Kidney (tissue), 14 donors: Measurements from ENCODE around the gene FZD7. TPM values are rescaled to one million over a fixed set of nuclear protein-coding genes. Genes with fewer than 3 reads are reported as not detected.

Source experiments
- DNase-seq, 5 donors: peaks; one replicate each; pipeline ENCODE4 v3.0.0-alpha.2; 2013 to 2020
- FAIRE-seq: peaks from 2 replicates; lab custom pipeline; 2012; peaks lifted over from hg19 to GRCh38; lab: Jason Lieb, UNC
- H3K27ac ChIP-seq, 2 donors: one replicate each; pipeline ENCODE4 v1.7.0; 2013; ENCODE audit warnings: low read depth in 2 of 2, low read length in 2 of 2, inconsistent platforms in 1 of 2
- H3K27me3 ChIP-seq: one replicate; pipeline ENCODE4 v1.7.1; 2013; ENCODE audit warnings: low read length, inconsistent platforms; ENCODE audit not compliant: control insufficient read depth, insufficient read depth
- H3K36me3 ChIP-seq, 3 donors: one replicate each; pipeline versions ENCODE4 v1.7.0 to v1.7.1; 2013; ENCODE audit warnings: low read length in 3 of 3, control low read depth in 1 of 3, inconsistent platforms in 1 of 3; ENCODE audit not compliant: insufficient read depth in 3 of 3, control insufficient read depth in 2 of 3
- H3K4me1 ChIP-seq, 3 donors: one replicate each; pipeline versions ENCODE4 v1.7.0 to v1.7.1; 2013; ENCODE audit warnings: low read length in 3 of 3, inconsistent platforms in 1 of 3, low read depth in 1 of 3; ENCODE audit not compliant: control insufficient read depth in 2 of 3, insufficient read depth in 2 of 3
- H3K4me3 ChIP-seq, 3 donors: one replicate each; pipeline versions ENCODE4 v1.7.0 to v1.8.1; 2013; ENCODE audit warnings: low read length in 3 of 3, control low read depth in 1 of 3, inconsistent platforms in 1 of 3
- H3K9ac ChIP-seq, 3 donors: one replicate each; pipeline versions ENCODE4 v1.7.0 to v1.7.1; 2013; ENCODE audit warnings: low read length in 3 of 3, control low read depth in 1 of 3, inconsistent platforms in 1 of 3
- H3K9me3 ChIP-seq, 3 donors: one replicate each; pipeline versions ENCODE4 v1.7.0 to v1.7.1; 2013; ENCODE audit warnings: low read length in 3 of 3, control low read depth in 1 of 3, inconsistent platforms in 1 of 3; ENCODE audit not compliant: control insufficient read depth in 2 of 3, insufficient read depth in 1 of 3
- CTCF ChIP-seq: IDR thresholded peaks from 3 replicates; pipeline ENCODE4 v1.5.1; 2012; ENCODE audit warnings: mild to moderate bottlenecking, moderate library complexity, borderline replicate concordance; ENCODE audit not compliant: insufficient read depth; ENCODE audit errors: extremely low read depth
- intact Hi-C: fragments of 100-400 bp; cut with DNase I; formaldehyde crosslinking; loops from one replicate; pipeline ENCODE4 v1.11.1; 2022
- polyA plus RNA-seq: library from polyadenylated mRNA; stranded (reverse); fragments of 350-450 nt; fragmentation: Illumina TruSeq; extraction: RNeasy Lipid Tissue Mini Kit (QIAGEN cat#74804); gene quantifications from one replicate; pipeline ENCODE4 v1.2.3, GENCODE V29; 2014; ENCODE audit warnings: low read depth, low replicate concordance; ENCODE audit not compliant: insufficient read depth
- total RNA-seq: library from RNA; stranded (reverse); fragmentation: NEBNext Ultra II Directional; extraction: Animal tissue kit (Norgen Biotek cat#: 25700); gene quantifications from one replicate; pipeline ENCODE4 v1.2.1, GENCODE V29; 2021
- donor health status: control.
- donor health status: control.
- donor health status: control.
- donor health status: control.
- donor health status: control.
- donor health status: DM: yes; HTN: yes; CAD: no.
- donor health status: Normal renal cell carcinoma (clear cell type).

Gene FZD7
- total and polyA plus RNA-seq, 2 donors from 2014 or later = 5.6 to 14.0 TPM

- DNase-seq (peak; percentile 41 to 79 (median 56)), FAIRE-seq (no peak)
- TF ChIP-seq CTCF = no peak
- intact Hi-C loops = no loop called here
- Histone ChIP-seq H3K4me1 (peaks cover 0 to 8% (median 0%) of the 10 kb centered on the region in 3 donors), H3K36me3 (no peaks in the 10 kb centered on the region), H3K9ac (peak overlapping the region in 1 of 3 donors; percentile 76), H3K27ac (peak overlapping the region in 1 of 2 donors; percentile 34), H3K4me3 (peak overlapping the region; percentile 48 to 80 (median 60)), H3K9me3 (no peaks in the 10 kb centered on the region), H3K27me3 (no peaks in the 10 kb centered on the region)
Observed at GRCh38 chr2:202034249-202035088, 814 bp downstream of the FZD7 start.

- no peaks in the 10 kb centered on the region for H3K27me3 ChIP-seq
Observed at GRCh38 chr2:202035089-202035940, 1.7 kb downstream of the FZD7 start.

GRCh38 chr2:202035941-202036372 is 2.3 kb downstream of the FZD7 start:
- peak overlapping the region in 1 of 3 donors; percentile 59 for H3K9ac ChIP-seq
- peak overlapping the region in 2 of 3 donors; percentile 60 to 76 for H3K4me3 ChIP-seq
- no peaks in the 10 kb centered on the region for H3K9me3 ChIP-seq
- H3K27ac ChIP-seq = no peak overlapping the region
- FAIRE-seq (no peak), DNase-seq (peak in 2 of 5 donors; percentile 69 to 77)
- intact Hi-C loops = no loop called here
- TF ChIP-seq CTCF = no peak
- H3K4me1 ChIP-seq = peaks cover 0 to 8% (median 0%) of the 10 kb centered on the region in 3 donors
- no peaks in the 10 kb centered on the region for H3K36me3 ChIP-seq
- no peaks in the 10 kb centered on the region for H3K27me3 ChIP-seq

More at GRCh38 chr2:202035089-202035940, 1.7 kb downstream of the FZD7 start:
- H3K9me3 ChIP-seq = no peaks in the 10 kb centered on the region
- peak overlapping the region; percentile 48 to 80 (median 60) for H3K4me3 ChIP-seq
- H3K9ac ChIP-seq = peak overlapping the region in 1 of 3 donors; percentile 76
- DNase-seq (peak; percentile 84 to 90 (median 87)), FAIRE-seq (no peak)
- intact Hi-C loops = no loop called here
- H3K27ac ChIP-seq = no peak overlapping the region
- TF ChIP-seq CTCF = peak; percentile 24
- no peaks in the 10 kb centered on the region for H3K36me3 ChIP-seq
- H3K4me1 ChIP-seq = peaks cover 0 to 8% (median 0%) of the 10 kb centered on the region in 3 donors
